Bronchial epithelial cell (primary cell): ENCODE data around the gene INSM1. TPM values are rescaled to one million over a fixed set of nuclear protein-coding genes. Genes with fewer than 3 reads are reported as not detected.

Experiments used
- DNase-seq: peaks from one replicate; pipeline ENCODE4 v3.0.0-alpha.2; 2010; ENCODE audit warnings: low read depth
- FAIRE-seq: peaks from 2 replicates; lab custom pipeline; 2011; peaks lifted over from hg19 to GRCh38; lab: Jason Lieb, UNC
- H3K27me3 ChIP-seq: 2 replicates; pipeline ENCODE4 v1.5.1; 2011; ENCODE audit warnings: low read length; ENCODE audit not compliant: control insufficient read depth, insufficient read depth
- H3K36me3 ChIP-seq: 2 replicates; pipeline ENCODE4 v1.5.1; 2011; ENCODE audit warnings: low read length; ENCODE audit not compliant: control insufficient read depth, insufficient read depth
- H3K4me3 ChIP-seq: 2 replicates; pipeline ENCODE4 v1.5.1; 2011; ENCODE audit warnings: mild to moderate bottlenecking, low read depth, low read length, control low read depth
- CTCF ChIP-seq: IDR thresholded peaks from 2 replicates; pipeline ENCODE4 v1.5.1; 2011; ENCODE audit warnings: mild to moderate bottlenecking, moderate library complexity, low read length, control low read depth, inconsistent platforms; ENCODE audit not compliant: insufficient read depth, severe bottlenecking
- total RNA-seq: library from RNA; depleted of rRNA; stranded (reverse); fragments of >200 nt; gene quantifications from 2 replicates; pipeline ENCODE4 v1.2.1, GENCODE V29; 2014

The INSM1 gene
- total RNA-seq, 1 donor from 2014 or later, result not detected

- no peak for DNase-seq
- no peak overlapping the region for H3K4me3 ChIP-seq
- FAIRE-seq, result no peak
- no peaks in the 10 kb centered on the region for H3K36me3 ChIP-seq
- H3K27me3 ChIP-seq, result no peaks in the 10 kb centered on the region
- TF ChIP-seq CTCF, result no peak
These were observed 30.2 kb downstream of the INSM1 start for GRCh38 chr20:20398123-20398522.

GRCh38 chr20:20399531-20400500, 31.9 kb downstream of the INSM1 start:
- Histone ChIP-seq H3K27me3 (no peaks in the 10 kb centered on the region), H3K4me3 (no peak overlapping the region), H3K36me3 (no peaks in the 10 kb centered on the region)
- no peak for TF ChIP-seq CTCF
- FAIRE-seq, result no peak
- DNase-seq, result no peak

- no peaks in the 10 kb centered on the region for H3K27me3 ChIP-seq
- DNase-seq (no peak), FAIRE-seq (no peak)
- no peak for TF ChIP-seq CTCF
- H3K36me3 ChIP-seq, result no peaks in the 10 kb centered on the region
- no peak overlapping the region for H3K4me3 ChIP-seq
These were observed 34.1 kb downstream of the INSM1 start for GRCh38 chr20:20401991-20402390.

- no peaks in the 10 kb centered on the region for H3K36me3 ChIP-seq
- DNase-seq (no peak), FAIRE-seq (no peak)
- no peak overlapping the region for H3K4me3 ChIP-seq
- TF ChIP-seq CTCF, result no peak
- H3K27me3 ChIP-seq, result no peaks in the 10 kb centered on the region
These were observed 36.7 kb downstream of the INSM1 start for GRCh38 chr20:20404633-20405032.

- FAIRE-seq, result no peak
- no peak for TF ChIP-seq CTCF
- no peak for DNase-seq
These were observed 37.7 kb downstream of the INSM1 start for GRCh38 chr20:20405623-20406022.

More at GRCh38 chr20:20405623-20406022, 37.7 kb downstream of the INSM1 start:
- Histone ChIP-seq H3K27me3 (no peaks in the 10 kb centered on the region), H3K4me3 (no peak overlapping the region), H3K36me3 (no peaks in the 10 kb centered on the region)
